Measurements from ENCODE around the gene ATL1. TPM values are rescaled to one million over a fixed set of nuclear protein-coding genes. Genes with fewer than 3 reads are reported as not detected.
"Not testable (repeated sequence)": the region's sequence is repeated elsewhere in the genome, so short reads cannot be mapped to it uniquely, and the experiment has no call there.

The ATL1 gene
- total and polyA plus RNA-seq, 4 donors: 3.9 to 11.0 (median 8.6) TPM

DNA sequence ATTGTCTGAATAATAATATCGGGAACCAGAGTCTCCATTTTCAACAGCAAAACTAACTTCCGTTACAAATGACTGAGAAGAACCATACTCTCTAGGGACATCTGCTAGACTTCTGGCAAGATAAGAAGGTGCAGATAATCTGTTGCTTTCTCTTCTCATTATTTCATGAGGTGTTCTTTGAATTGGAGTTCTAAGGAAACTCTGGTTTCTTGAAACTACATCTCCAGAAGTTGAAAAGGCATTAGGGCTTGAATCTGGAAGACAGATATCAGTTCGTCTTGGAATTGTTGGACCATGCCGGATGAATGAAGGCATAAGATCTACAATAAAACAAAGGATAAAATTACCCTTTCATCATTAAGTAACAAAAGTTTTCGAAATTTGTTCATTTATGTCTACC is 105.4 kb downstream of the ATL1 start:
- H3K4me3 ChIP-seq (ENCODE audit: low read length in 2 of 2); H3K9me3 ChIP-seq (ENCODE audit: control insufficient read depth, low read length); H3K27me3 ChIP-seq (ENCODE audit: control insufficient read depth in 1 of 2, insufficient read depth in 2 of 2, low read length in 1 of 2); H3K36me3 ChIP-seq (ENCODE audit: control insufficient read depth in 1 of 2, insufficient read depth in 2 of 2, low read length in 1 of 2); ATAC-seq (ENCODE audit: low FRiP score); H3K27ac ChIP-seq (ENCODE audit: low read depth in 1 of 2, low read length in 2 of 2); DNase-seq; H3K4me1 ChIP-seq (ENCODE audit: control insufficient read depth in 1 of 2, insufficient read depth in 2 of 2, low read length in 2 of 2): not testable (repeated sequence)
- WGBS, 2 donors: 66 to 71% methylated on average over 5 of the region's 5 CpGs
- intact Hi-C loops (cut with DNase I): loop anchor here (5.0 kb wide), 2 partner anchors 107 to 112 kb away; no protein-coding TSS in a partner anchor

DNA sequence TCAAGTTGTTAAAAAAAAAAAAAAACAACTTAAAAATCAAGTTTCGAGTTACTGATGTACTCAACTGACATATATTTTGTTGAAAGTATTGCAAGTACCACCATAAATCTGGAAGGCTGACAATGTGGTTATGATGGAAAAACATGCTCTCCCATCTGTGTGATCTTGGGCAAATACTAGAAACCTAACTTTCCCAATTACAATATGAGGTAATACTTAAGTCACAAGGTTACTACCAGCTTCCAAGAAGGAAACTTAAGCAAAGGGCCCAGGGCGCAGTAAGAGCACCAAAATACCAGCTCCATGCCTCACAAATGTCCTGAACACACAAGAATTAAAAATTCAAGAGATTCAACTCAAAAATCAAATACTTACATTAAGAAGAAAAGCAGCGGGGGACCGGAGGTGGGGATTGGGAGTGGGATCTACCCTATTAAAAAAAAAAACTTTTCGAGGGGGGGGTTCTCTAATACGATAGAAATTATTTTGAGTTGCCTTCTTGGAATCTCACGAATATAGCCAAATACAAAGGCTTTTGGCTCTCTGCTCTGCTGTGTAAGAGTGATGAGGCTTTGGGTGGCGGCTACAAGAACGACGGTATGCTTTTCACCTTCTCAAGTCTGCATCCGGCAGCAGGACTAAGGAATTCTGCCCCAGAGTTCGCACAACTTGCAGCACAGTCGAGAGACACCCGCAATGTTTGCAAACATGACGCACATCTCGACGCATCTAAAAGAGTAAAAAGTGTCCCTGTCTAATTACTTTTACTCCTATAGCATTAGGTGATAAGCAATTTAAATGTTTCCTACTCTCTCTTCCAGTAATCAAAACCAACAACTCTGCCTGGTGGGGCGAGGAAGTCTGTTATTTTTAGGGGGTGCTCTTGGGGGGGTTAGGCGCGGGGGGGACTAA is 107.1 kb downstream of the ATL1 start:
- no peaks in the 10 kb centered on the region for H3K9me3 ChIP-seq (ENCODE audit: control insufficient read depth, low read length)
- ATAC-seq (ENCODE audit: low FRiP score) (peak; percentile 70), DNase-seq (no peak)
- H3K27me3 ChIP-seq (ENCODE audit: control insufficient read depth in 1 of 2, insufficient read depth in 2 of 2, low read length in 1 of 2): no peaks in the 10 kb centered on the region
- WGBS, 2 donors: 0 to 1% methylated on average over 20 of the region's 20 CpGs
- peak overlapping the region; percentile 92 to 99 for H3K27ac ChIP-seq (ENCODE audit: low read depth in 1 of 2, low read length in 2 of 2)
- H3K4me1 ChIP-seq (ENCODE audit: control insufficient read depth in 1 of 2, insufficient read depth in 2 of 2, low read length in 2 of 2): no peaks in the 10 kb centered on the region
- no peaks in the 10 kb centered on the region for H3K36me3 ChIP-seq (ENCODE audit: control insufficient read depth in 1 of 2, insufficient read depth in 2 of 2, low read length in 1 of 2)
- intact Hi-C loops (cut with DNase I): loop anchor here (5.0 kb wide), 2 partner anchors 105 to 110 kb away; no protein-coding TSS in a partner anchor
- peak overlapping the region; percentile 67 to 99 for H3K4me3 ChIP-seq (ENCODE audit: low read length in 2 of 2)

DNA sequence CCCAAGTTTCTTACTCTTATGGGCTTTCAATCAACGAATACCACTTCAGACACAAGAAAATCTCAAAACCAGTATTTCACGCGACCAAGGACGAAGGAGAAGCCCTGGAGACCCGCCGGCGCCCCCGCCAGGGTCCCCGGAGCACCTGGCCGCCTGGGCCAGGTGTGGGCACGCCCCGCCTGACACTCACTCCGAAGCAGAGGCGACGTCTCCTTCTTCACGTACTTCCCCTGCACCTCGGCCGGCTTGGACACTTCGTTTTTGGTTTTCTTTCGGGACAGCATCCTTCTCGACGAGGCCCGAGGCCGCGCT is 107.7 kb downstream of the ATL1 start:
- peak in 1 of 2 donors; percentile 56 for DNase-seq

DNA sequence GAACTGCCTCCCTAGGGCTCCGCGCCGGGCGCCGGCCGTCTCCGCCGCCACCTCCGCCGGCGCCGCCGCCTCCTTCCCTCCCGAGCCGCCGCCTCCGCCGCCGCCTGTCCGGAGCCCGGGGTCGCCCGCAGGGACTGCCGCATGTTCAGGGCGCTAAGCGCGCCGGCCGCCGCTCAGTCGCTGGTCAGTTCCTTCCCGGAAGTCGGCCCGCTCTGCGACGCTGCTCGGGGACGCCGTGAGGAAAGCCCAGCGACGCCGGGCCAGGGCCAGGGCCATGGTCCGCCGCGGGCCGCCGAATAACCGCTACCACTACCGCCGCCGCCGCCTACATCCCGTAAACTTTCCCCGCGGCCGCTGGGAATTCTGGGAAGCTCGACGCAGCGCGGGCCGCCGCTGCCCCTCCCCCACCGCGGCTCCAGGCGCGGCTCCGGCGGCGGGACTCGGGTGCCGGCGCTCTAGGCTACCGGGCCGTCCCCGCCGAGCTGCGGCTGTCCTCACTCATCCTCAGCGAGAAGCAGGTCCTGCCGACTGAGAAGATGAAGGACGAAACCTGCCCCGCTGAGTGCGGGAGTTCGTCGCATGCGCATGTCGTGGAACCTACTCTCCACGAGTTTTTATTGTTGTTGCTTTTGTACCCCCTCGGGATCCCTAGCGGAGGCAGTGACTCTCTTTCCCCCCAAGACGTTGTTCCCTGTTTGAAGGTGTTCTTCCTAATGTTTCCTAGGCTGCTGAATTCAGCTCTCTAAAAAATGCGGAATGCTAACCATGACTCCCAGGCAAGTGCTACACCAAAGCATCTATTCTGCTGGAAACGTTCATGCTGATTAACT is 108.3 kb downstream of the ATL1 start, which contains the start of gene SAV1:
TSS of gene SAV1 (minus strand) at position 311 of the 830 bp plus-strand sequence. CDS start 339 bp downstream, outside the sequence.
- H3K9me3 ChIP-seq (ENCODE audit: control insufficient read depth, low read length): no peaks in the 10 kb centered on the region
- WGBS, 2 donors: 0% methylated on average over 88 to 92 of the region's 92 CpGs
- no peaks in the 10 kb centered on the region for H3K4me1 ChIP-seq (ENCODE audit: control insufficient read depth in 1 of 2, insufficient read depth in 2 of 2, low read length in 2 of 2)
- H3K36me3 ChIP-seq (ENCODE audit: control insufficient read depth in 1 of 2, insufficient read depth in 2 of 2, low read length in 1 of 2): no peaks in the 10 kb centered on the region
- intact Hi-C loops (cut with DNase I): loop anchor here (5.0 kb wide), 2 partner anchors 104 to 109 kb away; no protein-coding TSS in a partner anchor
- ATAC-seq (ENCODE audit: low FRiP score) (peak; percentile 96), DNase-seq (peak; percentile 88 to 94)
- peak within 1 kb of the TSS; percentile 92 to 99 for H3K27ac ChIP-seq (ENCODE audit: low read depth in 1 of 2, low read length in 2 of 2)
- no peaks in the 10 kb centered on the region for H3K27me3 ChIP-seq (ENCODE audit: control insufficient read depth in 1 of 2, insufficient read depth in 2 of 2, low read length in 1 of 2)
- peak within 1 kb of the TSS; percentile 67 to 99 for H3K4me3 ChIP-seq (ENCODE audit: low read length in 2 of 2)

More for the DNA sequence above, 107.7 kb downstream of the ATL1 start:
- Histone ChIP-seq H3K27ac (ENCODE audit: low read depth in 1 of 2, low read length in 2 of 2) (peak overlapping the region; percentile 92 to 99), H3K9me3 (ENCODE audit: control insufficient read depth, low read length) (no peaks in the 10 kb centered on the region), H3K4me3 (ENCODE audit: low read length in 2 of 2) (peak overlapping the region; percentile 67 to 99), H3K4me1 (ENCODE audit: control insufficient read depth in 1 of 2, insufficient read depth in 2 of 2, low read length in 2 of 2) (no peaks in the 10 kb centered on the region), H3K27me3 (ENCODE audit: control insufficient read depth in 1 of 2, insufficient read depth in 2 of 2, low read length in 1 of 2) (no peaks in the 10 kb centered on the region), H3K36me3 (ENCODE audit: control insufficient read depth in 1 of 2, insufficient read depth in 2 of 2, low read length in 1 of 2) (no peaks in the 10 kb centered on the region)
- intact Hi-C loops (cut with DNase I): loop anchor here (5.0 kb wide), 2 partner anchors 105 to 110 kb away; no protein-coding TSS in a partner anchor
- ATAC-seq (ENCODE audit: low FRiP score): peak; percentile 33
- 1% methylated on average over 25 of the region's 25 CpGs for WGBS, 2 donors

DNA sequence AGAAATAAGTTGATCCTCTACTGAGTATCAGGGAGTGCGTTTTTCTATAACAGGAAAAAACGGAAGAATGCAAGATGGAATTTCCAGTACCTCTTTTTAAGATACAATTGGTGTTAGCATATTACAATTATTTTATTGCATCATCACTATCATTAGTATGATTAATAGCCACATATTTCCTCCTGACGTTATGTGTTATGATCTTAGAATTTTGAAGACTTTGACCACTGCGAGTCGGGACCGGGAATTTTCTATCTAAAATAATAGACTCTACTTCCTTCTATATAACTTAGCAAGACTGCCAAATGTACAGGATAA is 108.8 kb downstream of the ATL1 start:
- WGBS, 2 donors: 2% methylated on average over 6 of the region's 6 CpGs
- Histone ChIP-seq H3K27me3 (ENCODE audit: control insufficient read depth in 1 of 2, insufficient read depth in 2 of 2, low read length in 1 of 2) (no peaks in the 10 kb centered on the region), H3K36me3 (ENCODE audit: control insufficient read depth in 1 of 2, insufficient read depth in 2 of 2, low read length in 1 of 2) (no peaks in the 10 kb centered on the region), H3K4me3 (ENCODE audit: low read length in 2 of 2) (peak overlapping the region; percentile 65 to 99), H3K9me3 (ENCODE audit: control insufficient read depth, low read length) (no peaks in the 10 kb centered on the region), H3K4me1 (ENCODE audit: control insufficient read depth in 1 of 2, insufficient read depth in 2 of 2, low read length in 2 of 2) (no peaks in the 10 kb centered on the region), H3K27ac (ENCODE audit: low read depth in 1 of 2, low read length in 2 of 2) (peak overlapping the region in 1 of 2 donors; percentile 98)
- DNase-seq (no peak), ATAC-seq (ENCODE audit: low FRiP score) (no peak)
- intact Hi-C loops (cut with DNase I): loop anchor here (5.0 kb wide), 2 partner anchors 104 to 109 kb away; no protein-coding TSS in a partner anchor

DNA sequence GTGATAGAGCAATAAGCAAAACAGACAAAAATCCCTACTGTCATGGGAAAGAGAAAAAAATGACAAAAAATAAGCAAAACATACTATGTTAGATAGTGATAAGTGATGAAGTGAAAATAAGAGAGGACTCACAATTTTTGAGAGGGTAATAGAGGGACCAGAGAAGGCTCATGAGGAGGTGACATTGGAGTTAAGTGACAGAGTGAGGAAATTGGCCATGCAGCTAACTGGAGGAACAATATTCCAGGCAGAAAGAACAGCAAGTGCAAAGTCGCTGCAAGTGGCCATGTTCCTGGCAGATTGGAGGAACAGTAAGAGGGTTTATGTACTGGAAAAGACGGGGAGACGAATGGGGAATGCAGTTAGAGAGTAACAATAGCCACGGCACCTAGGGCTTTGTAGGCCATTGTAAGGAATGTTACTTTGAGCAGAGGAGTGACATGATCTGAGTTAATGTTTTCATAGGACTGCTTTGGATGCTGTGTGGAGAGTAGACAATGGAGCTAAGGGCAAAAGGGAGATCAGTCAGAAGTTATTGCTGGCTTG is 109.6 kb downstream of the ATL1 start:
- no peak for DNase-seq
- intact Hi-C loops (cut with DNase I): loop anchor here (5.0 kb wide), 2 partner anchors 103 to 108 kb away; no protein-coding TSS in a partner anchor
- H3K4me1 ChIP-seq (ENCODE audit: control insufficient read depth in 1 of 2, insufficient read depth in 2 of 2, low read length in 2 of 2): no peaks in the 10 kb centered on the region
- H3K27me3 ChIP-seq (ENCODE audit: control insufficient read depth in 1 of 2, insufficient read depth in 2 of 2, low read length in 1 of 2): no peaks in the 10 kb centered on the region
- no peaks in the 10 kb centered on the region for H3K9me3 ChIP-seq (ENCODE audit: control insufficient read depth, low read length)
- H3K36me3 ChIP-seq (ENCODE audit: control insufficient read depth in 1 of 2, insufficient read depth in 2 of 2, low read length in 1 of 2): no peaks in the 10 kb centered on the region
- no peak overlapping the region for H3K4me3 ChIP-seq (ENCODE audit: low read length in 2 of 2)
- no peak for ATAC-seq (ENCODE audit: low FRiP score)
- peak overlapping the region in 1 of 2 donors; percentile 17 for H3K27ac ChIP-seq (ENCODE audit: low read depth in 1 of 2, low read length in 2 of 2)
- 79 to 85% methylated on average over 4 of the region's 4 CpGs for WGBS, 2 donors

DNA sequence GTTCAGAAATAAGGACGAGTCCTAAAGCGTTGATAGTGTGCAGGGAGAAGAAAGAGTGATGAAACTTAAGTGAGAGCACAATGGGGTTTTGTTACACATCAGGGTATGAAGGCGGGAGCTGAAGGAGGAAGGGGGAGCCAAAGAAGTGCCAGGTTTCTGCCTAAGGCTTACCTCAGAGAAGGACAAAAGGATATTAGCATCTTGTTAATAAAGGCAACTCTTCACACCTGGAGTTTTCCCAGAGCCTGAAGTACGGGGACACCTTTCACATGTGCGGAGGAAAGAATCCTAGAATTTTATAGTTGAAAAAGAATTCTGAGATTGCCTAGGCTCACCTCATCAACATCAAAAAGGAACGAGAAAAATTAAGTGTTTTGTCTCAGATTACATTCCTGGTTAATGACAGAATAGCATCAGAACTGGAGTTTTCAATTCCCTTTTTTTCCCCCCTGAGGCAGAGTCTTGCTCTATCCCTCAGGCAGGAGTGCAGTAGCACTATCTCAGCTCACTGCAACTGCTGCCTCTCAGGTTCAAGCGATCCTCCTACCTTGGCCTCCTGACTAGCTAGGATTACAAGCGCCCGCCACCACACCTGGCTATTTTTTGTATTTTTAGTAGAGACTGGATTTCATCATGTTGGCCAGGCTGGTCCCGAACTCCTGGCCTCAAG is 110.4 kb downstream of the ATL1 start:
- Histone ChIP-seq H3K27me3 (ENCODE audit: control insufficient read depth in 1 of 2, insufficient read depth in 2 of 2, low read length in 1 of 2) (no peaks in the 10 kb centered on the region), H3K4me1 (ENCODE audit: control insufficient read depth in 1 of 2, insufficient read depth in 2 of 2, low read length in 2 of 2) (no peaks in the 10 kb centered on the region), H3K4me3 (ENCODE audit: low read length in 2 of 2) (no peak overlapping the region), H3K36me3 (ENCODE audit: control insufficient read depth in 1 of 2, insufficient read depth in 2 of 2, low read length in 1 of 2) (no peaks in the 10 kb centered on the region), H3K9me3 (ENCODE audit: control insufficient read depth, low read length) (no peaks in the 10 kb centered on the region), H3K27ac (ENCODE audit: low read depth in 1 of 2, low read length in 2 of 2) (no peak overlapping the region)
- DNase-seq: no peak
- WGBS, 2 donors: 88 to 89% methylated on average over 10 of the region's 10 CpGs
- intact Hi-C loops (cut with DNase I): no loop called here
- no peak for ATAC-seq (ENCODE audit: low FRiP score)

DNA sequence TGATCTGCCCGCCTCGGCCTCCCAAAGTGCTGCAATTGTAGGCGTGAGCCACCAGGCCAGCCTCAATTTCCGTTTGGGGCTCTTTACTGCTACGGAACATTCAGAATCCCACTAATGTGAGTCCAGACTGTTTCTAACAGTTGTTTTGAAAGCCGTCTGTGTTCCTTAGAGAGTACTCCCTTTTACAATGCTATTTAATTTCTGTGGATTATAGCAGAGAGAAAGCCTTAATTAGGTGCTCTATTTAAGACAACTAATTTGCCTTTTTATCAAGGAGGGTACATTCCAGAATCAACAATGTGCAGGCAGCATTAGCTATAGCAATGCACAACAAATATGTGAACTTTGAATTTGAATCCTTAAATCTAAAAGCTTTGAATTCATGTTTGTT is 110.9 kb downstream of the ATL1 start:
- Histone ChIP-seq H3K27ac (ENCODE audit: low read depth in 1 of 2, low read length in 2 of 2) (no peak overlapping the region), H3K4me1 (ENCODE audit: control insufficient read depth in 1 of 2, insufficient read depth in 2 of 2, low read length in 2 of 2) (no peaks in the 10 kb centered on the region), H3K4me3 (ENCODE audit: low read length in 2 of 2) (no peak overlapping the region), H3K9me3 (ENCODE audit: control insufficient read depth, low read length) (no peaks in the 10 kb centered on the region), H3K36me3 (ENCODE audit: control insufficient read depth in 1 of 2, insufficient read depth in 2 of 2, low read length in 1 of 2) (no peaks in the 10 kb centered on the region), H3K27me3 (ENCODE audit: control insufficient read depth in 1 of 2, insufficient read depth in 2 of 2, low read length in 1 of 2) (no peaks in the 10 kb centered on the region)
- ATAC-seq (ENCODE audit: low FRiP score) (no peak), DNase-seq (no peak)
- intact Hi-C loops (cut with DNase I): no loop called here
- 86 to 87% methylated on average over 6 of the region's 6 CpGs for WGBS, 2 donors

Measured in aorta (tissue), 5 donors.